COLO668 (cell line): ENCODE data around the gene GLIS1.
"Not testable (repeated sequence)": the region's sequence is repeated elsewhere in the genome, so short reads cannot be mapped to it uniquely, and the experiment has no call there.

Experiments
- DNase-seq: peaks from one replicate; lab custom pipeline; 2025; ENCODE audit not compliant: unreplicated experiment; lab: John Stamatoyannopoulos, UW

Gene GLIS1

GRCh38 chr1:53654216-53655210 lies 84.5 kb downstream of the GLIS1 start:
- DNase-seq = no peak

GRCh38 chr1:53653631-53654030 lies 85.3 kb downstream of the GLIS1 start:
- no peak for DNase-seq

GRCh38 chr1:53653200-53653575 lies 85.8 kb downstream of the GLIS1 start:
- no peak for DNase-seq

- no peak for DNase-seq
Measured at GRCh38 chr1:53652441-53653199, 86.3 kb downstream of the GLIS1 start.

- no peak for DNase-seq
Measured at GRCh38 chr1:53651356-53651755, 87.6 kb downstream of the GLIS1 start.

GRCh38 chr1:53648516-53648915 lies 90.4 kb downstream of the GLIS1 start:
- DNase-seq = no peak

GRCh38 chr1:53647915-53648314 lies 91.0 kb downstream of the GLIS1 start:
- DNase-seq = not testable (repeated sequence)

GRCh38 chr1:53646732-53647131 lies 92.2 kb downstream of the GLIS1 start:
- no peak for DNase-seq

- DNase-seq = no peak
Measured at GRCh38 chr1:53645690-53646078, 93.3 kb downstream of the GLIS1 start.

- DNase-seq = no peak
Measured at GRCh38 chr1:53644909-53645689, 93.9 kb downstream of the GLIS1 start.

GRCh38 chr1:53644496-53644895 lies 94.5 kb downstream of the GLIS1 start:
- DNase-seq = no peak

- DNase-seq = no peak
Measured at GRCh38 chr1:53643881-53644390, 95.0 kb downstream of the GLIS1 start.

- no peak for DNase-seq
Measured at GRCh38 chr1:53643041-53643880, 95.7 kb downstream of the GLIS1 start.

- no peak for DNase-seq
Measured at GRCh38 chr1:53642607-53643006, 96.4 kb downstream of the GLIS1 start.

- DNase-seq = no peak
Measured at GRCh38 chr1:53642215-53642555, 96.8 kb downstream of the GLIS1 start.

GRCh38 chr1:53641481-53642214 lies 97.3 kb downstream of the GLIS1 start:
- no peak for DNase-seq

- DNase-seq = no peak
Measured at GRCh38 chr1:53640701-53641075, 98.3 kb downstream of the GLIS1 start.

- DNase-seq = no peak
Measured at GRCh38 chr1:53639996-53640700, 98.8 kb downstream of the GLIS1 start.

- DNase-seq = no peak
Measured at GRCh38 chr1:53639251-53639763, 99.7 kb downstream of the GLIS1 start.
